H1 (cell line): Measurements from ENCODE around the gene CISD2. TPM values are rescaled to one million over a fixed set of nuclear protein-coding genes. Genes with fewer than 3 reads are reported as not detected.
A peak's percentile ranks its signal among the peaks of the same experiment; 100 is the strongest.

Experiments used
- CTCF ChIA-PET: fragments of 300-600 bp; sonication (Branson Sonifier 250); formaldehyde crosslinking; loops from one replicate; lab custom pipeline; 2021; ENCODE audit not compliant: partially characterized antibody; lab: Charles Lee
- POLR2A ChIA-PET: fragments of 300-600 bp; sonication (Branson Sonifier 250); formaldehyde crosslinking; loops from one replicate; lab custom pipeline; 2021; ENCODE audit warnings: inconsistent platforms; ENCODE audit not compliant: partially characterized antibody; lab: Charles Lee
- DNase-seq, 2 experiments: peaks; one replicate each; pipeline versions ENCODE4 v3.0.0 to v3.0.0-alpha.2; 2010 to 2022; ENCODE audit warnings: low spot score in 2 of 2, low read depth in 1 of 2, mixed read lengths in 1 of 2
- FAIRE-seq: peaks from 2 replicates; lab custom pipeline; 2011; peaks lifted over from hg19 to GRCh38; lab: Jason Lieb, UNC
- H2AFZ ChIP-seq: 2 replicates; pipeline ENCODE4 v1.8.1; 2012; ENCODE audit warnings: low read length, inconsistent platforms
- H2AK5ac ChIP-seq: 2 replicates; pipeline ENCODE4 v1.6.1; 2013; ENCODE audit warnings: low read depth, low read length
- H2BK120ac ChIP-seq: replicated peaks from 2 replicates; pipeline ENCODE3; 2013; ENCODE audit warnings: low read depth, low read length, inconsistent platforms
- H2BK12ac ChIP-seq: 2 replicates; pipeline ENCODE4 v1.6.1; 2013; ENCODE audit warnings: low read depth, low read length
- H2BK15ac ChIP-seq: 2 replicates; pipeline ENCODE4 v1.6.1; 2013; ENCODE audit warnings: low read length
- H2BK20ac ChIP-seq: 2 replicates; pipeline ENCODE4 v1.6.1; 2013; ENCODE audit warnings: low read length
- H2BK5ac ChIP-seq: 2 replicates; pipeline ENCODE4 v1.6.1; 2013; ENCODE audit warnings: low read depth, low read length
- H3K14ac ChIP-seq: 2 replicates; pipeline ENCODE4 v1.6.1; 2013; ENCODE audit warnings: inconsistent platforms; ENCODE audit not compliant: insufficient read length
- H3K18ac ChIP-seq: 2 replicates; pipeline ENCODE4 v1.6.1; 2013; ENCODE audit warnings: low read length; ENCODE audit errors: extremely low read depth
- H3K23ac ChIP-seq: 2 replicates; pipeline ENCODE4 v1.6.1; 2013; ENCODE audit warnings: inconsistent platforms; ENCODE audit not compliant: insufficient read length
- H3K23me2 ChIP-seq: 2 replicates; pipeline ENCODE4 v1.6.1; 2013; ENCODE audit warnings: low read depth, low read length
- H3K27ac ChIP-seq: 2 replicates; pipeline ENCODE4 v1.6.1; 2011; ENCODE audit warnings: low read depth, low read length, inconsistent platforms
- H3K27me3 ChIP-seq, 4 experiments: replicated peaks in 1 of 4; 1 replicate in 1 of 4; 2 replicates in 3 of 4; pipeline versions ENCODE4 v1.6.1 to v1.8.1; 2011 to 2013; ENCODE audit warnings: low read length in 3 of 4, mild to moderate bottlenecking in 3 of 4, inconsistent platforms in 2 of 4, mixed read lengths in 2 of 4, moderate library complexity in 1 of 4; ENCODE audit not compliant: control insufficient read depth in 3 of 4, insufficient read depth in 3 of 4; ENCODE audit errors: extremely low read depth in 1 of 4
- H3K36me3 ChIP-seq, 4 experiments: 2 replicates each; pipeline versions ENCODE4 v1.6.1 to v1.8.1; 2011 to 2013; ENCODE audit warnings: mild to moderate bottlenecking in 4 of 4, low read length in 3 of 4, moderate library complexity in 2 of 4, control low read depth in 1 of 4, inconsistent platforms in 1 of 4; ENCODE audit not compliant: insufficient read depth in 4 of 4, control insufficient read depth in 2 of 4
- H3K4ac ChIP-seq: replicated peaks from 2 replicates; pipeline ENCODE3; 2013; ENCODE audit warnings: low read length, low read depth, mixed read lengths, inconsistent platforms; ENCODE audit not compliant: insufficient read length
- H3K4me1 ChIP-seq, 4 experiments: replicated peaks in 1 of 4; 1 replicate in 1 of 4; 2 replicates in 3 of 4; pipeline versions ENCODE4 v1.6.1 to v1.8.1; 2011 to 2013; ENCODE audit warnings: low read length in 3 of 4, inconsistent platforms in 2 of 4, mixed read lengths in 1 of 4; ENCODE audit not compliant: insufficient read depth in 4 of 4, control insufficient read depth in 3 of 4
- H3K4me2 ChIP-seq, 2 experiments: 2 replicates each; pipeline versions ENCODE4 v1.6.1 to v1.8.1; 2011 to 2013; ENCODE audit warnings: low read depth in 2 of 2, low read length in 2 of 2, control low read depth in 1 of 2, inconsistent platforms in 1 of 2, mild to moderate bottlenecking in 1 of 2; ENCODE audit not compliant: insufficient read depth in 1 of 2
- H3K4me3 ChIP-seq, 4 experiments: fragments of 200-600, 300-600 bp in 1 of 4; sonication (generic), shearing (Covaris generic), sonication (Bioruptor Twin) in 1 of 4; 2 replicates each; pipeline versions ENCODE4 v1.5.1 to v1.8.1; 2011 to 2016; ENCODE audit warnings: low read length in 4 of 4, low read depth in 3 of 4, control low read depth in 2 of 4, inconsistent platforms in 2 of 4, mild to moderate bottlenecking in 2 of 4, mixed read lengths in 1 of 4, moderate library complexity in 1 of 4; ENCODE audit not compliant: insufficient read depth in 2 of 4; ENCODE audit errors: extremely low read depth in 1 of 4
- H3K56ac ChIP-seq: replicated peaks from 2 replicates; pipeline ENCODE3; 2013; ENCODE audit warnings: low read depth, mild to moderate bottlenecking, mixed read lengths, low read length, inconsistent platforms; ENCODE audit not compliant: insufficient read length
- H3K79me1 ChIP-seq: 2 replicates; pipeline ENCODE4 v1.6.1; 2013; ENCODE audit warnings: low read depth, low read length, control low read depth
- H3K79me2 ChIP-seq, 2 experiments: 2 replicates each; pipeline versions ENCODE4 v1.6.1 to v1.8.1; 2012 to 2013; ENCODE audit warnings: low read length in 2 of 2, mild to moderate bottlenecking in 2 of 2, inconsistent platforms in 1 of 2; ENCODE audit not compliant: insufficient read depth in 2 of 2, control insufficient read depth in 1 of 2
- H3K9ac ChIP-seq, 4 experiments: replicated peaks in 1 of 4; 1 replicate in 1 of 4; 2 replicates in 3 of 4; pipeline versions ENCODE4 v1.6.1 to v1.8.1; 2011 to 2013; ENCODE audit warnings: low read depth in 3 of 4, low read length in 3 of 4, control low read depth in 2 of 4, mild to moderate bottlenecking in 2 of 4, moderate library complexity in 2 of 4, inconsistent platforms in 1 of 4; ENCODE audit errors: extremely low read depth in 1 of 4
- H3K9me3 ChIP-seq, 2 experiments: 2 replicates each; pipeline versions ENCODE4 v1.6.1 to v1.8.1; 2012 to 2013; ENCODE audit warnings: mild to moderate bottlenecking in 2 of 2, moderate library complexity in 2 of 2, control low read depth in 1 of 2, inconsistent platforms in 1 of 2, low read depth in 1 of 2, low read length in 1 of 2, mixed read lengths in 1 of 2; ENCODE audit not compliant: insufficient read depth in 2 of 2
- H4K20me1 ChIP-seq, 2 experiments: replicated peaks in 1 of 2; 2 replicates each; pipeline versions ENCODE3 to v1.8.1; 2011 to 2013; ENCODE audit warnings: inconsistent platforms in 2 of 2, low read length in 2 of 2, mild to moderate bottlenecking in 1 of 2; ENCODE audit not compliant: insufficient read depth in 2 of 2, control insufficient read depth in 1 of 2
- H4K5ac ChIP-seq: 2 replicates; pipeline ENCODE4 v1.6.1; 2013; ENCODE audit warnings: low read length, low read depth, mixed read lengths, inconsistent platforms; ENCODE audit not compliant: insufficient read length
- H4K8ac ChIP-seq: 2 replicates; pipeline ENCODE4 v1.8.0; 2013; ENCODE audit warnings: mild to moderate bottlenecking, moderate library complexity, low read length, inconsistent platforms; ENCODE audit not compliant: insufficient read depth; ENCODE audit errors: extremely low read depth
- H4K91ac ChIP-seq: replicated peaks from 2 replicates; pipeline ENCODE3; 2013; ENCODE audit warnings: low read length, mixed read lengths, inconsistent platforms; ENCODE audit not compliant: insufficient read length
- GABPA ChIP-seq: IDR thresholded peaks from 2 replicates; pipeline ENCODE4 v1.6.1; 2011; ENCODE audit warnings: mild to moderate bottlenecking, low read length, moderate library complexity, borderline replicate concordance; ENCODE audit not compliant: insufficient read depth
- JUND ChIP-seq: IDR thresholded peaks from 2 replicates; pipeline ENCODE4 v1.6.1; 2011; ENCODE audit warnings: mild to moderate bottlenecking, improper control_type of control experiment, low read length
- RXRA ChIP-seq: IDR thresholded peaks from 2 replicates; pipeline ENCODE4 v1.6.1; 2011; ENCODE audit warnings: low read depth, mild to moderate bottlenecking, low read length, moderate library complexity; ENCODE audit not compliant: insufficient read depth
- WGBS, 2 experiments: shearing (Covaris generic) in 1 of 2; methylation state at CpG; one replicate each; pipeline versions ENCODE4 v1.1.6 to v1.1.7; 2013 to 2015; ENCODE audit warnings: low lambda C conversion rate in 2 of 2, mixed read lengths in 2 of 2, inconsistent platforms in 1 of 2, low coverage in 1 of 2, missing lambda C conversion rate in 1 of 2; ENCODE audit not compliant: insufficient replicate concordance in 2 of 2, insufficient coverage in 1 of 2, insufficient read length in 1 of 2; ENCODE audit errors: extremely low coverage in 1 of 2, missing lambda C conversion rate in 1 of 2; 5-methylcytosine and 5-hydroxymethylcytosine counted together
- polyA plus RNA-seq, 7 experiments: library from polyadenylated mRNA; depleted of rRNA in 3 of 7; stranded (reverse) in 5 of 7; unstranded in 2 of 7; fragments of >200 nt in 5 of 7; fragments of 200-250 nt in 2 of 7; gene quantifications; 1 replicate in 5 of 7; 2 replicates in 1 of 7; 4 replicates in 1 of 7; pipeline versions ENCODE4 v1.2.1 to v1.2.3, GENCODE V29; 2011 to 2013; ENCODE audit warnings: missing spikeins in 2 of 7, mixed read lengths in 2 of 7
- total RNA-seq: library from RNA; stranded (reverse); fragmentation: NEBNext Ultra II Directional; extraction: Animal tissue kit (Norgen Biotek cat#: 25700); gene quantifications from 2 replicates; pipeline ENCODE4 v1.2.1, GENCODE V29; 2021
- TF ChIP-seq, protein P1 (sequence below): IDR thresholded peaks from 2 replicates; pipeline ENCODE4 v1.6.1; 2012; ENCODE audit warnings: inconsistent platforms

Gene CISD2
- total and polyA plus RNA-seq, 2 of the 8 experiments (the other 6 are each of a cell fraction or from before 2014, with no cell fraction given) = 23.7 to 48.3 TPM

- H3K9me3 ChIP-seq = no peaks in the 10 kb centered on the region
- peak overlapping the region; percentile 89; the same call in 1 of the 2 replicates for H4K8ac ChIP-seq
- no peaks in the 10 kb centered on the region for H4K20me1 ChIP-seq
- DNase-seq (no peak), FAIRE-seq (no peak)
- H3K23me2 ChIP-seq = peaks cover 6% of the 10 kb centered on the region
- H3K36me3 ChIP-seq = peaks cover 0 to 11% (median 4%) of the 10 kb centered on the region in 4 experiments; a peak in 6 of 8 replicates
- peak overlapping the region; percentile 93; the same call in 1 of the 2 replicates for H3K18ac ChIP-seq
- peak overlapping the region; percentile 97 for H3K14ac ChIP-seq
- peak overlapping the region; percentile 82 for H4K5ac ChIP-seq
- no peak overlapping the region; the same call in 1 of the 2 replicates for H2BK12ac ChIP-seq
- peak overlapping the region; percentile 73 to 86 (median 78) for H3K4me3 ChIP-seq
- H3K4ac ChIP-seq = peak overlapping the region; percentile 71
- peak overlapping the region; percentile 84 to 92 for H3K4me2 ChIP-seq
- H3K9ac ChIP-seq = peak overlapping the region; percentile 94 to 99 (median 96)
- H2AK5ac ChIP-seq = no peak overlapping the region
- peaks cover 0 to 83% of the 10 kb centered on the region in 2 experiments; a peak in 2 of 4 replicates for H3K79me2 ChIP-seq
- no peak overlapping the region for H2BK15ac ChIP-seq
- H3K27ac ChIP-seq = peak overlapping the region; percentile 98
- no peaks in the 10 kb centered on the region; the same call in 1 of the 2 replicates for H3K79me1 ChIP-seq
- H2BK20ac ChIP-seq = no peak overlapping the region
- H4K91ac ChIP-seq = no peak overlapping the region
- peak overlapping the region; percentile 13 for H2BK120ac ChIP-seq
- ChIA-PET CTCF (interaction anchor here (0.9 kb wide), 1 partner anchor 11 kb away, joined by 5 read pairs; no protein-coding TSS in a partner anchor), POLR2A (interaction anchor here (0.6 to 5.4 kb wide), 24 partner anchors 8 to 434 kb away, joined by 3 to 127 read pairs (median 4); partner anchors contain the start of genes MANBA and UBE2D3)
- no peak for TF ChIP-seq RXRA
- TF ChIP-seq, protein P1, sequence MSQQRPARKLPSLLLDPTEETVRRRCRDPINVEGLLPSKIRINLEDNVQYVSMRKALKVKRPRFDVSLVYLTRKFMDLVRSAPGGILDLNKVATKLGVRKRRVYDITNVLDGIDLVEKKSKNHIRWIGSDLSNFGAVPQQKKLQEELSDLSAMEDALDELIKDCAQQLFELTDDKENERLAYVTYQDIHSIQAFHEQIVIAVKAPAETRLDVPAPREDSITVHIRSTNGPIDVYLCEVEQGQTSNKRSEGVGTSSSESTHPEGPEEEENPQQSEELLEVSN = no peak
- no peak for TF ChIP-seq JUND
- no peak for TF ChIP-seq GABPA
- WGBS, 2 experiments = 16% methylated on average over 19 of the region's 19 CpGs; no CpG with 5 or more reads in 1 of the 2 experiments
- H2AFZ ChIP-seq = peak overlapping the region; percentile 59; the same call in 1 of the 2 replicates
- H3K4me1 ChIP-seq = 0 out of 7 replicates have a peak, but pooled peaks cover 0 to 2% (median 0%) of the 10 kb centered on the region in 4 experiments
- no peaks in the 10 kb centered on the region for H3K27me3 ChIP-seq
- peak overlapping the region; percentile 96 for H2BK5ac ChIP-seq
- peak overlapping the region; percentile 24 for H3K56ac ChIP-seq
- no peak overlapping the region for H3K23ac ChIP-seq
Observed at GRCh38 chr4:102869569-102870197, 891 bp downstream of the CISD2 start.
